Thymus (tissue), 11 donors: ENCODE measurements around the gene ATPAF2. TPM values are rescaled to one million over a fixed set of nuclear protein-coding genes. Genes with fewer than 3 reads are reported as not detected.

Experiments used
- DNase-seq, 9 donors: peaks; one replicate each; pipeline ENCODE4 v3.0.0-alpha.2; 2013; ENCODE audit warnings: low spot score in 9 of 9, low read depth in 6 of 9, missing footprints in 1 of 9
- H3K27ac ChIP-seq, 2 donors: one replicate each; pipeline ENCODE4 v1.5.1; 2013; ENCODE audit warnings: control low read depth in 1 of 2, low read depth in 1 of 2, low read length in 1 of 2, mild to moderate bottlenecking in 1 of 2, moderate library complexity in 1 of 2
- H3K27me3 ChIP-seq, 2 donors: one replicate each; pipeline ENCODE4 v1.5.1; 2013; ENCODE audit warnings: low read length in 1 of 2; ENCODE audit not compliant: control insufficient read depth in 2 of 2, insufficient read depth in 1 of 2
- H3K36me3 ChIP-seq, 2 donors: one replicate each; pipeline ENCODE4 v1.5.1; 2013; ENCODE audit warnings: low read length in 1 of 2, mild to moderate bottlenecking in 1 of 2, moderate library complexity in 1 of 2; ENCODE audit not compliant: control insufficient read depth in 2 of 2, insufficient read depth in 2 of 2
- H3K4me1 ChIP-seq, 2 donors: one replicate each; pipeline ENCODE4 v1.5.1; 2013; ENCODE audit warnings: low read length in 2 of 2; ENCODE audit not compliant: control insufficient read depth in 2 of 2, insufficient read depth in 2 of 2
- H3K4me3 ChIP-seq, 2 donors: one replicate each; pipeline ENCODE4 v1.5.1; 2013; ENCODE audit warnings: low read length in 2 of 2, control low read depth in 1 of 2, mild to moderate bottlenecking in 1 of 2
- H3K9me3 ChIP-seq, 2 donors: one replicate each; pipeline ENCODE4 v1.5.1; 2013; ENCODE audit warnings: low read length in 1 of 2, mild to moderate bottlenecking in 1 of 2; ENCODE audit not compliant: control insufficient read depth in 2 of 2, insufficient read depth in 1 of 2
- WGBS: extraction: QIAGEN DNeasy Blood & Tissue Kit; methylation state at CpG from one replicate; pipeline ENCODE4 v1.1.7; 2013; 5-methylcytosine and 5-hydroxymethylcytosine counted together
- polyA plus RNA-seq: library from polyadenylated mRNA; stranded (reverse); fragments of 200-250 nt; gene quantifications from one replicate; pipeline ENCODE4 v1.2.3, GENCODE V29; 2013
- total RNA-seq: library from RNA; stranded (reverse); fragments of 120-200 nt; gene quantifications from one replicate; pipeline ENCODE4 v1.2.4, GENCODE V29; 2013
- donor health status: healthy.

The ATPAF2 gene
- total and polyA plus RNA-seq, 2 donors, result 16.4 to 23.1 TPM

DNA sequence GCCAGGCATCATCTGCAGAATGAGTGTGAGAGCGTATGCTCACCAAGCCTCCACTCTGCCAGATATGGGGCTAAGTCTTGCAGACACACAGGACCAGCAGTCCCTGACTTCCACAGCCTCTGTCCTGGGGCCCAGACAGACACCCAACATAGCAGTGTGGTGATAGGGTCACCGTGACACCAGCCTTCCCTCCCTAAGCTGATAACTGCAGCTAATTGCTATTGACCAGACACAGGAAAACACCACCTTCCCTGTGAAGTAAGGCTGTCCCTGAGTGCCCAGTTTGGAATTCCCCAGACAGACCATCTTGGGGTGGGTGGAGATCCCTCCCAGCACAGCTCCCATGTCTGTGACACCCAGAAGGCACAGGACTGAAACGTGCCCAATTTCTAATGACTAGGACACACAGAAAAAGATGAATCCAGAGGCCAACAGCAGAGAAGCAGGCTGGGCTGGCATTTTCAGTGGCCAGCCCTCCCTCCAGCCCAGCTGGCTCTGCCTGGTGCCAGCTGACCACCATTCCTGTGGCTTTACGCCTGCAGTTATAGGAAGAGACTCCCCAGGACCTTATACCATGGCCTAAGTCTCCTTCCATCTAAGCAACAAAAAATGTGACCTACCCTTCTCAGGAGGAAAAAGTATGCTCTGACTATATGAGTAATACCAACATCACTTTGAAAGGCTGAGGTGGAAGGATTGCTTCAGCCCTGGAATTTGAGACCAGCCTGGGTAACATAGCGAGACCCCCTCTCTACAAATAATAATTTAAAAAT, 30.3 kb downstream of the ATPAF2 start:
- DNase-seq, result no peak
- no peaks in the 10 kb centered on the region for H3K9me3 ChIP-seq
- H3K27me3 ChIP-seq, result no peaks in the 10 kb centered on the region
- H3K36me3 ChIP-seq, result peaks cover 10 to 26% of the 10 kb centered on the region in 2 donors
- no peak overlapping the region for H3K4me3 ChIP-seq
- H3K4me1 ChIP-seq, result no peaks in the 10 kb centered on the region
- H3K27ac ChIP-seq, result no peak overlapping the region
- 98% methylated on average over 5 of the region's 5 CpGs for WGBS

DNA sequence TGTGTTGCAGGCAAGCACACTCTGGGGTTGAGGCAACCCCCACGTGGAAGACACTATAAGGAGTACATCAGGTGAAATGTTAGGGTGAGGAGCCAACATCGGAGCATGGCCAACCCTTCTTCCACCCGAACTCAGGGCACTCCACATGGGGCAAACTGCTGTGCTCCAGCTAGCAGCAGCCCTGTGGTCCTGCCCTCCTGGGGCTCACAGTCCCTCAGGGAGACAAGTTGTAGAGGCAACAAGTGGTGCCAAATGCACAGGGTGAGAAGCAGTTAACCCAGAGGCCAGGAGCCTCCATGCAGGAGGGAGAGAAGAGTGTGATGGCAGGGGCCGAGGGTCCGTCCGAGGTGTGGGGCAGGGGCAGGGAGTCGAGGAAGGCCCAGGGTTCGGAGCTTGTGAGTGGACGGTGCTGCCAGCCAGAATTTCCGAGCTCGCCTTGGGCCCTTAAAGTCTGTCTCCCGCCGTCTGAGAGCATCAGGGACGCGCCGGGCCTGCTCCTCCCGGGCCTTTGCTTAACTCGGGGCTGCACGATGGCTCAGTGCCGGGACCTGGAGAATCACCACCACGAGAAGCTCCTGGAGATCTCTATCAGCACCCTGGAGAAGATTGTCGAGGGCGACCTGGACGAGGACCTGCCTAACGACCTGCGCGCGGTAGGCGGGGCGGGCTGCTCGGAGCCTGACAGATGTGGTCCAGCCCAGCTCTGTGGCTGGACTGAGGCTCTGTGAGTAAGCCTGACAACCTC, 32.3 kb downstream of the ATPAF2 start:
- Histone ChIP-seq H3K4me3 (no peak overlapping the region), H3K4me1 (no peaks in the 10 kb centered on the region), H3K9me3 (no peaks in the 10 kb centered on the region), H3K27me3 (no peaks in the 10 kb centered on the region), H3K36me3 (peaks cover 10 to 26% of the 10 kb centered on the region in 2 donors), H3K27ac (no peak overlapping the region)
- WGBS, result 94% methylated on average over 31 of the region's 31 CpGs
- DNase-seq, result no peak

DNA sequence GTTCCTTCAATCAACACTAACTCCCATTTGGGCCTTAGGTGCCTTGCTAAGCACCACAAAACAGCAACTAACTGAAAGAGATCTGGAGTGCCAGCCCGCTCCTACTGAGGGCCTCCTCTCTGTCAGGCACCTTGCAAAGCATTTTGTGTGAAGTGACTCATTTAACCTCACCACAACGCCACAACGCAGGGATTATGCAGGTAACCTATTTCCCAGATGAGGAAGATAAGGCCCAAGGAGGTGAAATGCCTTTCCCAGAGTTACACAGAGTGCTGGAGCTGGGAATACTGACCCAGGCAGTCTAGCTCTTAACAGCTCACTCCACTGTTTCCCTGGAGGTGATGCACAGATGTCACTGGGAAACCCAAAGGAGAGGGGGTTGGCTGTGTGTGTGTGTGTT, 33.5 kb downstream of the ATPAF2 start:
- 95% methylated on average over 3 of the region's 3 CpGs for WGBS
- DNase-seq, result no peak
- Histone ChIP-seq H3K36me3 (peaks cover 10 to 24% of the 10 kb centered on the region in 2 donors), H3K27me3 (no peaks in the 10 kb centered on the region), H3K9me3 (no peaks in the 10 kb centered on the region), H3K4me1 (no peaks in the 10 kb centered on the region), H3K4me3 (no peak overlapping the region), H3K27ac (no peak overlapping the region)

DNA sequence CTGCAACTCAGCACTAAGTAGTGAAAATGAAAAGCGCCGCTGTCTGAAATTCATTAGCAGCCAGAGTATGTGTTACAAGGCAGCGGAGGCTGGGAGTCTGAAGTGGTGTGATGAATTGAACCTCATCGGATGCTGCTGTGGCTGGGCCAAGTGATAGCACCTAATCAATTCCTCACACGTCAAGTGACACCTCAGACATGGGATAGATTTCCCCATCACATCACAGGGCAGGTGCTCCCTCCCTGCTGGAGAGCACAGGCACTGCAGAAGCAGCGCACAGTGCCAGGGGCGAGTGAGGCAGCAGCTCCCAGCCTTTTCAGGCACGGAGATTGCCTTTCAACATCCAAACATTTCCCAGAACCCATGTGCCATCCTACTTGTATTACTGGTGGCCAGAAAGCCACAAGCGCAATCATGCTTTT, 34.1 kb downstream of the ATPAF2 start:
- WGBS, result 97% methylated on average over 9 of the region's 9 CpGs
- no peak for DNase-seq
- Histone ChIP-seq H3K27me3 (no peaks in the 10 kb centered on the region), H3K4me3 (no peak overlapping the region), H3K9me3 (no peaks in the 10 kb centered on the region), H3K27ac (no peak overlapping the region), H3K36me3 (peaks cover 10 to 18% of the 10 kb centered on the region in 2 donors), H3K4me1 (no peaks in the 10 kb centered on the region)

DNA sequence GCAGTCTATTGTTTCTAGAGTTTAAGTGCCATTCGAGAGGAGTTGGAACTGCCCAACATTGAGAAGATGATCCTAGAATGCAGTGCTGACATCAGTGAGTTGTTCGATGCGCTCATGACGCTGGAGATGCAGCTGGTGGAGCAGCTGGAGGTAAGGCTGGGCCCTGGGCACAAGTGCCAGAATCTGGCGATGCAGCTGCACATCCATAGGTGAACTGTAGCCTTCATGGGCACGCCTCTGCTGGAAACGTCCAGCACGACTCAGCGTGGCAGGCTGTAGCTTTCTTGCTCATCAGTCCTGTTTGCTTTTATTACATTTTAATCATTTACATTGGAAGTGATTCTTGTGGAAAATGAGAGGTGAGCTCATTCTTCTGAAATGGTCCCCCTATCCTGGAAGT, 34.6 kb downstream of the ATPAF2 start:
- peaks cover 10 to 13% of the 10 kb centered on the region in 2 donors for H3K36me3 ChIP-seq
- no peaks in the 10 kb centered on the region for H3K9me3 ChIP-seq
- no peak overlapping the region for H3K4me3 ChIP-seq
- no peak overlapping the region for H3K27ac ChIP-seq
- no peaks in the 10 kb centered on the region for H3K27me3 ChIP-seq
- 97% methylated on average over 9 of the region's 9 CpGs for WGBS
- no peak for DNase-seq
- no peaks in the 10 kb centered on the region for H3K4me1 ChIP-seq

DNA sequence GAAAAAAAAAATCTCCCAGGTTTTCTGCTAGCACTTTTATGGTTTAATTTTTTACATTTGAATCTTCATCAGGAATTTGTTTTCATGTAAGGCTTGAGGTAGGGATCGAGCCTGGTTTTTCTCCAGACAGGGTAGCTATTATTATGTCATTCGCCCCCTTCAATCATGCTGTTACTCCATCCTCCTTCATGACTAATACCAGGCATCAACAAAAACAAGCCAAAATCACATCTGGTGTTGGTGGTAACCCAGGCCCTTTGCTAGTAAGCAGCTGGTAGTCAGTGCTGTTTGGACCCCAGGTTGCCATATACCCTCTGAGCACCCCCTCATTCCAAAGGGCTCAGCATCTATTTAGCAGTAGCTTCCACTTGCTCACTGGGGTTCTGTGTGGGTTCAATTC, 36.8 kb downstream of the ATPAF2 start:
- Histone ChIP-seq H3K36me3 (peaks cover 1 to 3% of the 10 kb centered on the region in 2 donors), H3K9me3 (no peaks in the 10 kb centered on the region), H3K27me3 (no peaks in the 10 kb centered on the region), H3K4me1 (no peaks in the 10 kb centered on the region), H3K4me3 (no peak overlapping the region), H3K27ac (no peak overlapping the region)
- no peak for DNase-seq
- WGBS, result 97% methylated on average over 2 of the region's 2 CpGs

DNA sequence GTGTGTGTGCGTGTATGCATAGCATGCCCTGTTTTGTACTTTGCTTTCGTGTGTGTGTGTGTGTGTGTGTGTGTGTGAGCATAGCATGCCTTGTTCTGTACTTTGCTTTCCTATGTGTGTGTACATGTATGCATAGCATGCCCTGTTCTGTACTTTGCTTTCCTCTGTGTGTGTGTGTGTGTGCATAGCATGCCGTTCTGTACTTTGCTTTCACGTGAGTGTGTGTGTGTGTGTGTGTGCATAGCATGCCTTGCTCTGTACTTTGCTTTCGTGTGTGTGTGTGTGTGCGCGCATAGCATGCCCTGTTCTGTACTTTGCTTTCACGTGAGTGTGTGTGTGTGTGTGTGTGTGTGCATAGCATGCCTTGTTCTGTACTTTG, 38.9 kb downstream of the ATPAF2 start:
- 93% methylated on average over 8 of the region's 8 CpGs for WGBS
- Histone ChIP-seq H3K4me3 (no peak overlapping the region), H3K36me3 (no peaks in the 10 kb centered on the region), H3K9me3 (no peaks in the 10 kb centered on the region), H3K4me1 (no peaks in the 10 kb centered on the region), H3K27ac (no peak overlapping the region), H3K27me3 (no peaks in the 10 kb centered on the region)
- DNase-seq, result no peak

DNA sequence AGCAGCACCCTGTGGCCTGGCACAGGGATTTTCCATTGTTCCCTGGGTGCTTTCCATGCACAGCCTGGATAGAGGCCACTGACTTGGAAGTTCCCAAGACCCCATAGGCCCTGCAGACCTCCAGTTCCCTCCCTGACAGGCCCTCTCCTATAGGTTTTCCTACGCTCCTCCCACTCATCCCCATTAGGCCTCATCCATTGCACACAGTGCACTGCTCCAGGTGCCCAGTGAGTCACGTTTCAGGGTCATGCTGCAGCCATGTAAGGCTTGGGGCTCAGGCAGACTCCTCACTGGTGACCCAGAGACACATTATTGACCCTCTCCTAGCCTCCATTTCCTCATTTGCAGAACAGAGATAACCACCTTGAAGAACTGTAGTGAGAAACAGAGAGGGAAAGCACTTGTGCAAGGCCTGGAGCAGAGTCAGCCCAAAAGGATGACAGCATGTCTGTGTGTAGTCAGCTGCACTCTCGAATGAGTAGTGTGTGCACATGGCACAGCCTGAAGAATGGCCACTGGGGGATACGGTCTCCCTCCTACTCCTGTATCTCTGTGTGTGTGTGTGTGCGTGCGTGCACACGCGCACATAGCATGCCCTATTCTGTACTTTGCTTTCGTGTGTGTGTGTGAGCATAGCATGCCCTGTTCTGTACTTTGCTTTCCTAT, 39.5 kb downstream of the ATPAF2 start:
- Histone ChIP-seq H3K9me3 (no peaks in the 10 kb centered on the region), H3K27ac (no peak overlapping the region), H3K36me3 (no peaks in the 10 kb centered on the region), H3K4me3 (no peak overlapping the region), H3K4me1 (peaks cover 0 to 3% of the 10 kb centered on the region in 2 donors), H3K27me3 (no peaks in the 10 kb centered on the region)
- no peak for DNase-seq
- 94% methylated on average over 9 of the region's 9 CpGs for WGBS

DNA sequence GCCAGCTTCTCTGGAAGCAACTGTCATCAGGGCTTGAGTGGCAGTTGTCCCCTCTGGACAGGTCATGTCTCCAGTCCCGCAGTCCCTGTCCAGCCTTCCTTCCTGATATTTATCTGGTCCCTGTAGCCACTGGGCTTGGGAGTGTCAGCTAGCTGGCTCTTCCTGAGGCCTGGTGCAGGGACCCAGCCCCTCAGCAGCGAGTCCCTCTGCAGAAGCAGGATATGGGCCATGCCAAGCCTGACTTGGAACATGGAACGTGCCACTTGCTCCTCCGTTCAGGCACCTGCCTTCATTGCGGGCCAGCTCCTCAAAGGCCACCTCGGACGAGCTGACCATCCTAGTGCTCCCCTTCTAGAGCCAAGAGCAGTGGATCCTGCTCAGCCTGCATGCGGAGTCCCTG, 40.0 kb downstream of the ATPAF2 start:
- WGBS, result 97% methylated on average over 8 of the region's 8 CpGs
- no peaks in the 10 kb centered on the region for H3K36me3 ChIP-seq
- H3K27me3 ChIP-seq, result no peaks in the 10 kb centered on the region
- no peaks in the 10 kb centered on the region for H3K9me3 ChIP-seq
- no peak overlapping the region for H3K4me3 ChIP-seq
- DNase-seq, result no peak
- peaks cover 0 to 7% of the 10 kb centered on the region in 2 donors for H3K4me1 ChIP-seq
- H3K27ac ChIP-seq, result no peak overlapping the region
